H9 (cell line): ENCODE results near the gene SLC36A3. TPM values are rescaled to one million over a fixed set of nuclear protein-coding genes. Genes with fewer than 3 reads are reported as not detected.

ENCODE experiments used
- DNase-seq: peaks from one replicate; pipeline ENCODE4 v3.0.0-alpha.2; 2017
- H2AFZ ChIP-seq: one replicate; pipeline ENCODE4 v1.6.1; 2013; ENCODE audit warnings: mild to moderate bottlenecking, low read length, control low read depth, moderate library complexity
- H2AK5ac ChIP-seq: 2 replicates; pipeline ENCODE4 v1.6.1; 2013; ENCODE audit warnings: low read length, control low read depth, mixed read lengths; ENCODE audit not compliant: insufficient read length
- H2BK120ac ChIP-seq: one replicate; pipeline ENCODE4 v1.6.1; 2013; ENCODE audit warnings: low read depth, mild to moderate bottlenecking, low read length, control low read depth, inconsistent platforms; ENCODE audit not compliant: poor library complexity, severe bottlenecking
- H2BK12ac ChIP-seq: 2 replicates; pipeline ENCODE4 v1.6.1; 2013; ENCODE audit warnings: low read length, control low read depth, mixed read lengths, low read depth; ENCODE audit not compliant: insufficient read length
- H2BK15ac ChIP-seq: 2 replicates; pipeline ENCODE4 v1.6.1; 2013; ENCODE audit warnings: low read depth, low read length, control low read depth
- H2BK20ac ChIP-seq: one replicate; pipeline ENCODE4 v1.6.1; 2013; ENCODE audit warnings: low read depth, mild to moderate bottlenecking, low read length, control low read depth, inconsistent platforms; ENCODE audit not compliant: poor library complexity, severe bottlenecking
- H2BK5ac ChIP-seq: 2 replicates; pipeline ENCODE4 v1.6.1; 2013; ENCODE audit warnings: low read length, control low read depth, mixed read lengths; ENCODE audit not compliant: insufficient read length
- H3K14ac ChIP-seq: 2 replicates; pipeline ENCODE4 v1.6.1; 2013; ENCODE audit warnings: low read length, control low read depth; ENCODE audit not compliant: insufficient read depth
- H3K18ac ChIP-seq: 2 replicates; pipeline ENCODE4 v1.6.1; 2013; ENCODE audit warnings: low read depth, mild to moderate bottlenecking, mixed read lengths, low read length, control low read depth; ENCODE audit not compliant: insufficient read length
- H3K23ac ChIP-seq: 2 replicates; pipeline ENCODE4 v1.6.1; 2013; ENCODE audit warnings: low read length, control low read depth, mixed read lengths, low read depth; ENCODE audit not compliant: insufficient read length
- H3K23me2 ChIP-seq: 2 replicates; pipeline ENCODE4 v1.6.1; 2013; ENCODE audit warnings: low read depth, mild to moderate bottlenecking, mixed read lengths, low read length, control low read depth; ENCODE audit not compliant: insufficient read length, poor library complexity, severe bottlenecking
- H3K27ac ChIP-seq: 2 replicates; pipeline ENCODE4 v1.5.1; 2013; ENCODE audit warnings: low read length, control low read depth, mixed read lengths, low read depth; ENCODE audit not compliant: insufficient read length
- H3K27me3 ChIP-seq: 2 replicates; pipeline ENCODE4 v1.6.1; 2013; ENCODE audit warnings: low read length, control low read depth, inconsistent platforms; ENCODE audit not compliant: insufficient read depth
- H3K4ac ChIP-seq: 2 replicates; pipeline ENCODE4 v1.6.1; 2013; ENCODE audit warnings: low read depth, mild to moderate bottlenecking, control low read depth, inconsistent platforms, low read length, moderate library complexity
- H3K4me1 ChIP-seq: 2 replicates; pipeline ENCODE4 v1.6.1; 2013; ENCODE audit warnings: low read length, control low read depth, inconsistent platforms; ENCODE audit not compliant: insufficient read depth
- H3K4me2 ChIP-seq: 2 replicates; pipeline ENCODE4 v1.6.1; 2013; ENCODE audit warnings: low read length, control low read depth, mixed read lengths; ENCODE audit not compliant: insufficient read length, insufficient read depth
- H3K56ac ChIP-seq: 2 replicates; pipeline ENCODE4 v1.6.1; 2013; ENCODE audit warnings: low read depth, mild to moderate bottlenecking, mixed read lengths, low read length, control low read depth; ENCODE audit not compliant: insufficient read length
- H3K79me1 ChIP-seq: 2 replicates; pipeline ENCODE4 v1.6.1; 2013; ENCODE audit warnings: low read depth, mild to moderate bottlenecking, moderate library complexity, low read length, control low read depth, inconsistent platforms; ENCODE audit not compliant: insufficient read depth, poor library complexity, severe bottlenecking
- H3K79me2 ChIP-seq: 2 replicates; pipeline ENCODE4 v1.6.1; 2013; ENCODE audit warnings: low read length, control low read depth, inconsistent platforms; ENCODE audit not compliant: insufficient read depth
- H3K9ac ChIP-seq: 2 replicates; pipeline ENCODE4 v1.6.1; 2013; ENCODE audit warnings: low read length, control low read depth, mixed read lengths; ENCODE audit not compliant: insufficient read length; ENCODE audit errors: extremely low read depth
- H3K9me3 ChIP-seq: one replicate; pipeline ENCODE4 v1.6.1; 2013; ENCODE audit warnings: low read depth, low read length, inconsistent platforms; ENCODE audit not compliant: control insufficient read depth
- H3T11ph ChIP-seq: one replicate; pipeline ENCODE4 v1.6.1; 2013; ENCODE audit warnings: mild to moderate bottlenecking, low read length, control low read depth, inconsistent platforms
- H4K20me1 ChIP-seq: one replicate; pipeline ENCODE4 v1.6.1; 2013; ENCODE audit not compliant: control insufficient read depth, insufficient read length, insufficient read depth
- H4K5ac ChIP-seq: 2 replicates; pipeline ENCODE4 v1.6.1; 2013; ENCODE audit warnings: low read depth, mild to moderate bottlenecking, mixed read lengths, low read length, control low read depth; ENCODE audit not compliant: insufficient read length
- H4K8ac ChIP-seq: replicated peaks from 2 replicates; pipeline ENCODE4 v1.6.1; 2013; ENCODE audit warnings: low read length, control low read depth, mixed read lengths, low read depth; ENCODE audit not compliant: insufficient read length
- H4K91ac ChIP-seq: 2 replicates; pipeline ENCODE4 v1.6.1; 2013; ENCODE audit warnings: low read depth, mild to moderate bottlenecking, moderate library complexity, mixed read lengths, low read length, control low read depth; ENCODE audit not compliant: insufficient read length
- H3K27ac Mint-ChIP-seq, 3 experiments: 2 replicates in 2 of 3; 3 replicates in 1 of 3; pipeline ENCODE4 v1.8.0; 2020 to 2021; ENCODE audit warnings: mixed read lengths in 3 of 3, mild to moderate bottlenecking in 1 of 3, moderate library complexity in 1 of 3
- H3K27me3 Mint-ChIP-seq: 2 replicates; pipeline ENCODE4 v1.8.0; 2021; ENCODE audit warnings: low read depth, mild to moderate bottlenecking, moderate library complexity, mixed read lengths
- H3K36me3 Mint-ChIP-seq, 3 experiments: 2 replicates in 2 of 3; 3 replicates in 1 of 3; pipeline ENCODE4 v1.8.0; 2020 to 2021; ENCODE audit warnings: low read depth in 3 of 3, mixed read lengths in 3 of 3; ENCODE audit not compliant: insufficient read depth in 1 of 3
- H3K4me1 Mint-ChIP-seq, 2 experiments: 2 replicates each; pipeline ENCODE4 v1.8.0; 2020; ENCODE audit warnings: mixed read lengths in 2 of 2
- H3K4me3 Mint-ChIP-seq, 2 experiments: 2 replicates in 1 of 2; 3 replicates in 1 of 2; pipeline ENCODE4 v1.8.0; 2020 to 2021; ENCODE audit warnings: mild to moderate bottlenecking in 2 of 2, mixed read lengths in 2 of 2, moderate library complexity in 1 of 2
- H3K9me3 Mint-ChIP-seq, 2 experiments: 2 replicates in 1 of 2; 3 replicates in 1 of 2; pipeline ENCODE4 v1.8.0; 2020; ENCODE audit warnings: mild to moderate bottlenecking in 2 of 2, mixed read lengths in 2 of 2, moderate library complexity in 1 of 2
- CTCF ChIP-seq: fragments of 200-600 bp; sonication (generic); conservative IDR thresholded peaks from 3 replicates; pipeline ENCODE4 v1.8.0; 2021; ENCODE audit warnings: antibody characterized with exemption, mild to moderate bottlenecking
- WGBS: extraction: QIAGEN DNeasy Blood & Tissue Kit; methylation state at CpG from one replicate; pipeline ENCODE4 v1.1.7; 2013; ENCODE audit warnings: missing lambda C conversion rate, low lambda C conversion rate, mixed read lengths; ENCODE audit not compliant: insufficient read length; ENCODE audit errors: extremely low coverage; 5-methylcytosine and 5-hydroxymethylcytosine counted together
- total RNA-seq: library from RNA; stranded (reverse); gene quantifications from 2 replicates; pipeline ENCODE4 v1.2.1, GENCODE V29; 2021

The SLC36A3 gene
- total RNA-seq, 1 experiment from 2014 or later, result not detected

- Mint-ChIP-seq H3K27me3 (peaks cover 7% of the 10 kb centered on the region), H3K9me3 (no peaks in the 10 kb centered on the region), H3K4me1 (peaks cover 11 to 16% of the 10 kb centered on the region in 2 experiments), H3K27ac (no peak overlapping the region), H3K4me3 (no peak overlapping the region), H3K36me3 (no peaks in the 10 kb centered on the region)
- no peak overlapping the region for H3K9ac ChIP-seq
- H2AK5ac ChIP-seq, result no peak overlapping the region
- H2BK12ac ChIP-seq, result no peak overlapping the region
- no peak overlapping the region for H4K91ac ChIP-seq
- H2BK20ac ChIP-seq, result no peak overlapping the region
- no CpG with 5 or more reads among the region's 6 CpGs for WGBS
- no peaks in the 10 kb centered on the region for H3K79me1 ChIP-seq
- no peak overlapping the region for H3K18ac ChIP-seq
- H4K5ac ChIP-seq, result no peak overlapping the region
- no peak overlapping the region for H4K8ac ChIP-seq
- H3K23me2 ChIP-seq, result peaks cover 3% of the 10 kb centered on the region
- no peak overlapping the region for H3K14ac ChIP-seq
- no peak for DNase-seq
- no peak overlapping the region for H3K27ac ChIP-seq
- H2AFZ ChIP-seq, result no peak overlapping the region
- H3K56ac ChIP-seq, result no peak overlapping the region
- no peak overlapping the region for H3T11ph ChIP-seq
- no peak overlapping the region for H2BK15ac ChIP-seq
- no peaks in the 10 kb centered on the region for H3K27me3 ChIP-seq
- H2BK5ac ChIP-seq, result no peak overlapping the region
- H3K4me2 ChIP-seq, result no peak overlapping the region
- H3K79me2 ChIP-seq, result no peaks in the 10 kb centered on the region
- H3K4ac ChIP-seq, result no peak overlapping the region
- H2BK120ac ChIP-seq, result no peak overlapping the region
- no peak for TF ChIP-seq CTCF
- no peaks in the 10 kb centered on the region for H3K4me1 ChIP-seq
- no peaks in the 10 kb centered on the region for H4K20me1 ChIP-seq
- H3K9me3 ChIP-seq, result no peaks in the 10 kb centered on the region
- no peak overlapping the region for H3K23ac ChIP-seq
Measured at GRCh38 chr5:151227918-151228447, 75.6 kb downstream of the SLC36A3 start.

Other genes with a start within 250 kb of the SLC36A3 start
- gene TNIP1, start 222.7 kb downstream of the SLC36A3 start, total RNA-seq, result 40.8 and 43.7 TPM in 2 replicates
- 93.2 and 98.7 TPM in 2 replicates for gene ANXA6, start 146.0 kb downstream of the SLC36A3 start, total RNA-seq
- 5.3 and 6.0 TPM in 2 replicates for gene CCDC69, start 79.7 kb downstream of the SLC36A3 start, total RNA-seq
- 25.9 and 27.8 TPM in 2 replicates for gene GM2A, start 50.6 kb downstream of the SLC36A3 start, total RNA-seq
- 0.07 and 0.15 TPM in 2 replicates for gene SLC36A2, start 43.8 kb upstream of the SLC36A3 start, total RNA-seq
- 14.1 and 15.0 TPM in 2 replicates for gene SLC36A1, start 143.8 kb upstream of the SLC36A3 start, total RNA-seq